ENCODE results near the gene SNRNP25.
"Not testable (repeated sequence)": the region's sequence is repeated elsewhere in the genome, so short reads cannot be mapped to it uniquely, and the experiment has no call there.

SNRNP25 gene

DNA sequence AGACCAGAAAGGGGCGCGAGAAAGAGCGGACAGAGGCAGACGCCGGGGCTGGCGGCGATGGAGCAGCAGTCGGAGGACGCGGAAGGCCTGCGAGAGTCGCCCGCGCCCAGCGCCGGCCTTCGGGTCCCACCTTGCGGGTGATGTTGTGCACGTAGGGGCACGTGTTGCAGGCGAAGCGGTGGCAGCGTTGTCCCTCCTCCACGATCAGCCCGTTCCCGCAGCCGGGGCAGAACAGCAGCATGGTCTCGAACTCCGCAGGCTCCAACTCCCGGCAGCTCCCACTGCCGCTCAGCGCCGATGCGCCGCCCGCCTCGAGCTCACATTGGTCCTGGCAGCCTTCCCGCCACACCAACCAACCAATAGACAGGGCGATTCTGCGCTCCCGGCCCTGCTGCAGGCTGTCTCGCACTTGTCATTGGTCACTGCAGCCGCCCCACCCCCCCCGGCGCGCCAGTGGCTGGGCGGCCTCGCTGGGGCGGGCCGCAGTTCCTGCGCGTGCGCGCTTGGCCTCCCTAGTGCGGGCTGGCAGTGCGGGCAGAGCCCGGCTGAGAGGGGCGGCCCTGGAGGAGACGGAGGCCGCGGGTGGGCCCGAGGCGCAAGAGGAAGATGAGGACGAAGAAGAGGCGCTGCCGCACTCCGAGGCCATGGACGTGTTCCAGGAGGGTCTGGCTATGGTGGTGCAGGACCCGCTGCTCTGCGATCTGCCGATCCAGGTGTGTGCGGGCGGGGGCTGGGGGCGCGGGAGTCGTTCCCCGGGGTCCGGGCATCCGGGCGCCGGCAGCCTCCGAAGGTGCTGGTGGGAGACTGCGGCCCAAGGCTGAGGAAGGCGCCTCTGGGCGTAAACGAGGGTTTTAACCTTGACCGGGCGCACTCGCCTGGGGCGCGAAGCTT, at the start of gene SNRNP25, which contains the start of gene POLR3K:
TSS of gene SNRNP25 (plus strand) at position 483 of the 891 bp plus-strand sequence. CDS start at position 672, 189 bp downstream.
TSS of gene POLR3K (minus strand) at position 263 of the 891 bp plus-strand sequence. CDS start at position 241, 22 bp downstream.
- peak; percentile 97 to 98 for ATAC-seq

DNA sequence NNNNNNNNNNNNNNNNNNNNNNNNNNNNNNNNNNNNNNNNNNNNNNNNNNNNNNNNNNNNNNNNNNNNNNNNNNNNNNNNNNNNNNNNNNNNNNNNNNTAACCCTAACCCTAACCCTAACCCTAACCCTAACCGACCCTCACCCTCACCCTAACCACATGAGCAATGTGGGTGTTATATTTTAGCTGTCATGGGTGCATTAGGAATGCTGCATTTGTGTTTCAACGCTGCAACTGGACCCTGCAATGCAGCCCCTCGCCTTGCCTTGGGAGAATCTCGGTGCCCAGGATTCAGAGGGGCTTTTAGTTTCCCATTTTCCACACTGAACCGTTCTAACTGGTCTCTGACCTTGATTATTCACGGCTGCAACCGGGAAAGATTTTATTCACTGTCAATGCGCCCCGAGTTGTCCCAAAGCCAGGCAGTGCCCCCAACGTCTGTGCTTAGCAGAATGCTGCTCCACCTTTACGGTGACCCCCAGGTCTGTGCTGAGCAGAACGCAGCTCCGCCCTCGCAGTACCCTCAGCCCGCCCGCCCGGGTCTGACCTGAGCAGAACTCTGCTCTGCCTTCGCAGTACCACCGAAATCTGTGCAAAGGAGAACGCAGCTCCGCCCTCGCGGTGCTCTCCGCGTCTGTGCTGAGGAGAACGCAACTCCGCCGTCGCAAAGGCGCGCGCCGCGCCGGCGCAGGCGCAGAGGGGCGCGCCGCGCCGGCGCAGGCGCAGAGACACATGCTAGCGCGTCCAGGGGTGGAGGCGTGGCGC, 43.5 kb upstream of the SNRNP25 start:
- peak; percentile 85 to 92 for ATAC-seq

GRCh38 chr16:10772-11171, 42.9 kb upstream of the SNRNP25 start:
- ATAC-seq: peak; percentile 20 to 46

GRCh38 chr16:17062-17765, 36.4 kb upstream of the SNRNP25 start:
- not testable (repeated sequence) for ATAC-seq

DNA sequence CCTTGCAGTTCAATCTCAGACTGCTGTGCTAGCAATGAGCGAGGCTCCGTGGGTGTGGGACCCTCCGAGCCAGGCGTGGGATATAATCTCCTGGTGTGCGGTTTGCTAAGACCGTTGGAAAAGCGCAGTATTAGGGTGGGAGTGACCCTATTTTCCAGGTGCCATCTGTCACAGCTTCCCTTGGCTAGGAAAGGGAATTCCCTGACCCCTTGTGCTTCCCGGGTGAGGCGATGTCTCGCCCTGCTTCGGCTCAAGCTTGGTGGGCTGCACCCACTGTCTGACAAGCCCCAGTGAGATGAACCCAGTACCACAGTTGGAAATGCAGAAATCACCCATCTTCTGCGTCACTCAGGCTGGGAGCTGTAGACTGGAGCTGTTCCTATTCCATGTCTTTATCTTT, 32.7 kb upstream of the SNRNP25 start:
- not testable (repeated sequence) for ATAC-seq

- ATAC-seq: not testable (repeated sequence)
These were observed 29.5 kb upstream of the SNRNP25 start for GRCh38 chr16:24151-24550.

DNA sequence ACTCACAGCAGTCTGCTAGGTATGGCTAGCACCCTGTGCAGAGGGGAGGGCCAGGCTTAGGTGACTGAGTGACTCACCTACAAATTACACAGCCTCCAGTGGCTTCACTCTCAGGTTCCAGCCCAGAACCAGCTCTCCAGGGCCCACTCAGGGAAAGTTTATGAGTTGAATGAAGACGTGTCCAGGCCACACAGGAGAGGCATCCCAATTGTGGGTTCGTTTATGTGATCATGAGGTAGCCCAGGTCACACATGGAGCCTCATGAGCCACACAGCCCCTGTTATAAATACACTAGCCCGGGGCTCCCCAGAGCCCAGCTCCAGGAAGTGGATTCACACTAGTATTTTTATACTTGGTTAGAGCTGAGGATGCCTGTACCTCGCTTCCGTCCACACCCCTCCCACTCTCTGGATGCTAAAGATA, 27.7 kb upstream of the SNRNP25 start:
- peak; percentile 52 to 57 for ATAC-seq

- not testable (repeated sequence) for ATAC-seq
These were observed 23.0 kb upstream of the SNRNP25 start for GRCh38 chr16:30627-31026.

DNA sequence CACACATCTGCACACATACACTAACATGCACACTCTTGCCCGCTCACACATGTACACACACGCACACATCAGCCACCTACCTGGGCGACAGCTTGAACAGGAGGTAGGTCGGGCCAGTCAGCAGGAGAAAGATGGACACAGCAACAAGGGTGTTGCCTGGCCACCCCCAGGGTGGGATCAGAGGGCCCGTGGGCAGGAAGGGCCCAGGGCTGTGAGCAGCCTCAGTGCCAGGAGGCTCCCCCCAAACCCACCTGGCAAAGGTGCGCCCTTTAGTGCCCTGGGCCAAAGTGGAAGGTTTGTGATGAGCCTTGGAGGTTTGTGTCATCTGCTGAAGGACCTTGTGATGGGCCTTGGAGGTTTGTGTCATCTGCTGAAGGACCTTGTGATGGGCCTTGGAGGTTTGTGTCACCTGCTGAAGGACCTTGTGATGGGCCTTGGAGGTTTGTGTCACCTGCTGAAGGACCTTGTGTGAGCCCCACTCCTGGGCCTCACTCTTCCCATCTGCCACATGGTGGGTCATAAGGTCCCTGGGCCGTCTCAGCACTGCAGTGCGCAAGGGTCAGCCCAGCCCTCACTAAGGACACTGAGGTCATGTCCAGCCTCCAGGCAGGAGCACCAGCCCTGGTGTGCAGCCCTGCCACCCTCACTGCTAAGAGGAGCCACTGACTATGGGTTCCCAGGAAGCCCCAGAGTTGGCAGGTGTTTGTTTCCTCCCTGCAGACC, 20.3 kb upstream of the SNRNP25 start:
- not testable (repeated sequence) for ATAC-seq

DNA sequence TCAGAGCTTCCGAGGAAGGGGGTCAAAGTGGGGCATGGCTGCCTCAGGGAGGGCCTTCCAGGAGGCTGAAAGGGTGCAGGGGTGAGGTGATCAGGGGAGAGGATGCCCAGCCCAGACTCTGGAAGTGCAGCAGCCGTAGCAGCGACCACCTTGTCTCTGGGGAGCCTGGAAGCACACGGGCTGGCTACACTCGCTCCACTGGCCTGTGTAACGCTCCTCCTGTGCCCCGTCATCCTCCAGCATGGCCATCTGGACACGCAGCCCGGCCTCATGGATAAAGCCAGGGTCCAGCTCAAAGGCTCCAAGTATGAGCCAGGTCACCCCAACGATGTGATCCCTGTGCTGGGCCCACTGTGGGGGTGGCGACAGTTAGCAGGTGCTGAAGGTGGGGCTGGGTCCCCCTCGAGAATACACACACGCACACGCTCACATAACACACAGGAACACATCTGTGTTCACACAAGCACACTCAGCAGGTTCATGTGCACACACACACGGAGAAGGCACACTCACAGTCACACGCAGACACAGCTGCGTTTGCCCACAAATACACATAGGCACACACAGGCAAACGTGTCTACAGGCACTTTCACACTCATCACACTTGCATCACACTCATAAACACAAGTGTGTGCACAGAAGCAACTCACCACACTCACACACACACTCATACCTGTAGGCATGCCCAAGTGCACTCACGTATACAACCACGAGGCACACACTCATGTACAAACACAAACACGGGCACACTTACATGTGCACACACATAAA, 19.6 kb upstream of the SNRNP25 start:
- no peak for ATAC-seq

DNA sequence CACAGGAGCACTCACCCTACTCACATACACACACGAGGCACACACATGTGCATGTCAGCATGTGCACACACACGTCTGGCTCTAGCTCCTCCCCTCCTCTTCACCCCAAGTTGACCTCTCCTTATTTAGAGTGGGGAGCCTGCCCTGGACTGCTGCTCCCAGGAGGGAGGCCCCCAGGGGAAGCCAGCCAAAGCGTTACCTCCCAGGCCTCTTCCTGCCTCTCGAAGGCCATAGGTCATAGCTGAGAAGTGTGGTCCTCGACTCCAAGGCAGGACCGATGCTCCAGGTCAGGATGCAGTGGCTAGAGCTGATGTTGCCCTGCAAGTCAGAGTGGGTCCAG, 19.0 kb upstream of the SNRNP25 start:
- no peak for ATAC-seq

- ATAC-seq: no peak
These were observed 18.5 kb upstream of the SNRNP25 start for GRCh38 chr16:35011-35677.

DNA sequence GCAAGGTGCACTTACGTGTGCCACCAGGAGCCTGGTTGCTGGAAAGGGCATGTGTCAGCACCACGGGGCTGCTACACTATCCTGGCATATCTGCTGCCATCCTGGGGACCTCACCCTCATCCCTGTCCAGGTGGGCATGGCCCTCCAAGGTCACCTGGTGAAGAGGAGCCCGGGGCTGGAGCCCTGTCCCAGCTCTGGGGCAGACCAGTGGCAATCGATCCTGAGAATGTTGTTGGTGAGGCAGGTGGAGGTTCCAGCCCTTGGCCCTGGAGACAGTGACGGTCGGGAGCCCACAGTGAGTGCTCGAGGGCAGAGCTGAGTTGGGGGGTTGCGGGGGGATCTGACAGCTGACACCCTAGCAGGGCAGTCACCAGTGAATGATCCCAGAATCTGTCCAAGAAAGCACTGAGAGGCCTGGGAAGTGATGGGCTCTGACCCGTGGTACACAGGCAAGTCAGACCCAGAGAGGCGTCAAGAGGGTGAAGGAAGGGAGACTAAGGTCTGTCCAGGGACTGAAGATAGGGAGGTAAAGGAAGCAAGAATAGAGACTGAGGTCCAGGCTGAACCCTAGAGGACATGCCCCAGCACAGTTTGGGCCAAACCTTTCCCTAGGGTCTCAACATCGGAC, 17.8 kb upstream of the SNRNP25 start:
- no peak for ATAC-seq

GRCh38 chr16:36336-36984, 17.2 kb upstream of the SNRNP25 start:
- ATAC-seq: no peak

DNA sequence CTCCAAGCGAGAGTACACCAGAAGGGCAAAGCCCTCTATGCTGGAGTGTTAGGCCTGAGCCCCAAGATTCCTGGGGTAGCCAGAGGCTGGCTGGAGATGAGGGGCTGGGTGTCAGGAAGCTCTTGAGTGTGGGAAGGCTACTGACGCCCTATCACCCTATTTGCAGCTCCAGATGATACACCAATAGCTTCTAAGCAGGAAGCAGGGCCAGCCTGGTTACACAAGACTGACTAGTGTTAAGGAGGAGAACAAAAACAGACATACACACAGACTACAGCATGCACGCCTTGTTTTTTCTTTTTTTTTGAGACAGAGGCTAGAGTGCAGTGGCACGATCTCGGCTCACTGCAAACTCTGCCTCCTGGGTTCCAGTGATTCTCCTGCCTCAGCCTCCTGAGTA, 16.1 kb upstream of the SNRNP25 start:
- no peak for ATAC-seq

DNA sequence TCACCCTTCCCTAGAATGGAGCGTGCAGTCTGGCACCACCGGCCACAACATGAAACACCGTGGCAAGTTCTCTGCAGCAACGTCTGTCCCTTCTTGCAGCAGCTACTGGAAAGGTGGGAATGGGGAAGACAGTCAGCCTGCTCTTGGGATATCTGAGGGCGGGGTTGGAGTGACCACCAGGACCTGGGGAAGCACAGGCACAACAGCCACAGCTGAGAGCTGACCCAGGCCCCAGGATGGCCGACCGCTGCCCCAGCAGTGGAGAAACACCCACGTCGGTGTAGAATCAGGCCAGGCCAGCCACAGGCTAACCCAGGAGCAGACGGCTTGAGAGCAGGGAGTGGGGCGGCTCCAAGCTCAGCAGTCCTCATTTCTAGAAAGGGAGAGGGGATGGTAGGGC, 15.4 kb upstream of the SNRNP25 start:
- not testable (repeated sequence) for ATAC-seq

DNA sequence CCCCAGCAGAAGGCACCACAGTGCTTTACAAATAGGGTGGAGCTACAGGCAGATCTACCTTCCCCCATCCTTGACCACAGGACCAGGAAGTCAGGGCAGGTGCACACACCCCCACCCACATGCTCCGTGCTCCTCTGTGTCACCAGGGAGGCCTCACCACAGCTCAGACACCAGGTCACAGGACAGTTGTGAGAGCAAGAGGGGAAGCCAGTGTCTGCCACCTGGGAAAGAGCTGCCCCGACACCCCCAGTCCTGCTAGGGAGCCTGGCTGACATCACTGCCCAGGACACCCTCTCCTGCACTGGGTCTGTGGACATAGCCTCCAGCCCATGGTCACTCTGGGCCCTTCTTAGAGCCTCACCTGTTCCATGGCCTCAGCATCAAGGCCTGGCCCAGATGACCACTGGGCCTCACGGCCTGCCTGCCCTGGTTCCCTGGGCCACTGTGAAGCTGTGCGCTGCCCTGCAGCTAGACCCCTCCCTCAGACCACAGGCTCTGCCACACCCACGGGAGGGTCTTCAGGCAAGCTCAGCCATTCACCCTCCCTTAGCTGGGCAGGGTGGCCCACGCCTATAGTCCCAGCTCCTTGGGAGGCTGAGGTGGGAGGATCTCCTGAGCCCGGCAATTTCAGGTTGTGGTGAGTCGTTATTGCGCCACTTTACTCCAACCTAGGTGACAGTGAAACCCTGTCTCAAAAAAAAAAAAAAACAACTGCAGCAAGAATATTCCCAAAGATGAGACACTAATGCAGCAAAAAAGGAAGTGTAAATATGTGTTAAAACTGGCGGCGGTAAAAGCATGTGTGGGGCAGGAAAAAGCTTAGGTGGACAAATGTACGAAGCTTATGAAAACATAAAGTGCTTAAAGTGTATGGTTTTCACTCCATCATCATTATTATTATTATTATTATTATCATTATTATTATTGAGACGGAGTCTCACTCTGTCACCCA, 14.4 kb upstream of the SNRNP25 start:
- ATAC-seq: peak; percentile 91 to 96

DNA sequence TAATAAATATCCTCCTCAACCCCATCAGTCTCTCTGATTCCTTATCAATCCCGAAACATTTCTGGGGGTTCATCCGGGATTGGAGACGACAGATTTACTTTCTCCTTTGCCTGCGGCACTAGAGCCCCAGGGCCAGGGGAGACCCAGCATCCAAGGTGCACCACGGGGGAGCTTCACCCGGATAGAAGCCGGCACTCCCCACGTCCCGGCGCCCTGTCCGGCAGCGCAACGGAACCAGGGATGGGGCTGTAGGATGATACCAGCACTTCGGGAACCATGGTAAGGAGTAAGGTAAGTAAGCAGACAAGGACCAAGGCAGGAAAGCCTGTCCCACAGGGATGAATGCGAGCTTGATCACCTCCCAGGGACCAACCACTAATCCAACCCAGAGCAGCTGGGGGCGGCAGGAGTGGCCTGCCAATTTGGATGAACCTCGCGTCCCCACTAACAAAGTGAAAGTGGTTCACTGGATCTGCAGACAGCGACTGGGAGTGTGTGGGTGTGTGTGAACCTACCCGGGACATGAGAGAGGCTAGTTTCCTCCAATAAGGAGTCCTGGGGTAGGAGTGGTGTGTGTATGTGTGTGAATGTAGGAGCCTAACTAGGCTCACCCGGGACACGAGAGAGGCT, 12.1 kb upstream of the SNRNP25 start:
- no peak for ATAC-seq
